ENCODE data around the gene CFAP221. TPM values are rescaled to one million over a fixed set of nuclear protein-coding genes. Genes with fewer than 3 reads are reported as not detected.

Gene CFAP221
- total RNA-seq, 2 experiments from 2014 or later: not detected

- Mint-ChIP-seq H3K36me3 (ENCODE audit: low read depth) (peaks cover 66% of the 10 kb centered on the region), H3K4me1 (ENCODE audit: low read depth) (peaks cover 46% of the 10 kb centered on the region), H3K4me3 (no peak overlapping the region), H3K27me3 (no peaks in the 10 kb centered on the region), H3K9me3 (no peaks in the 10 kb centered on the region), H3K27ac (no peak overlapping the region)
- Histone ChIP-seq H3K4me1 (ENCODE audit: insufficient read depth, low read length) (peaks cover 27% of the 10 kb centered on the region), H3K27ac (ENCODE audit: low read depth in 1 of 2, low read length in 2 of 2) (no peak overlapping the region), H3K4me3 (ENCODE audit: low read length) (no peak overlapping the region), H3K27me3 (ENCODE audit: control insufficient read depth in 1 of 2, insufficient read depth in 2 of 2, low read length in 2 of 2) (no peaks in the 10 kb centered on the region), H3K9me3 (ENCODE audit: control insufficient read depth in 1 of 2, insufficient read depth in 1 of 2, low read length in 2 of 2) (no peaks in the 10 kb centered on the region), H3K36me3 (ENCODE audit: insufficient read depth, low read length) (peaks cover 24% of the 10 kb centered on the region)
- ChIA-PET CTCF (no interaction called here), POLR2A (interaction anchor here (2.2 kb wide), 1 partner anchor 13 kb away, joined by 5 read pairs; no protein-coding TSS in a partner anchor)
- intact Hi-C loops (cut with DNase I, micrococcal nuclease): loop anchor here in 1 of 2 experiments (5.0 kb wide), 2 partner anchors 540 to 570 kb away; partner anchors contain the start of genes RALB and TMEM185B
- ATAC-seq (ENCODE audit: poor library complexity) (no peak), DNase-seq (no peak)
- no peak for TF ChIP-seq CTCF (IDR thresholded peaks at IDR 0.05)
Measured at GRCh38 chr2:119681868-119682220, 137.6 kb downstream of the CFAP221 start.

GRCh38 chr2:119682578-119682977 is 138.3 kb downstream of the CFAP221 start:
- no peak for ATAC-seq (ENCODE audit: poor library complexity)
- no peaks in the 10 kb centered on the region for H3K9me3 ChIP-seq (ENCODE audit: control insufficient read depth in 1 of 2, insufficient read depth in 1 of 2, low read length in 2 of 2)
- Mint-ChIP-seq H3K27ac (no peak overlapping the region), H3K4me1 (ENCODE audit: low read depth) (peaks cover 45% of the 10 kb centered on the region), H3K4me3 (no peak overlapping the region), H3K36me3 (ENCODE audit: low read depth) (peaks cover 73% of the 10 kb centered on the region), H3K9me3 (no peaks in the 10 kb centered on the region), H3K27me3 (no peaks in the 10 kb centered on the region)
- no peak overlapping the region for H3K27ac ChIP-seq (ENCODE audit: low read depth in 1 of 2, low read length in 2 of 2)
- TF ChIP-seq CTCF (IDR thresholded peaks at IDR 0.05): no peak
- H3K36me3 ChIP-seq (ENCODE audit: insufficient read depth, low read length): peaks cover 28% of the 10 kb centered on the region
- peaks cover 27% of the 10 kb centered on the region for H3K4me1 ChIP-seq (ENCODE audit: insufficient read depth, low read length)
- no peak overlapping the region for H3K4me3 ChIP-seq (ENCODE audit: low read length)
- ChIA-PET POLR2A (interaction anchor here (2.2 kb wide), 1 partner anchor 12 kb away, joined by 5 read pairs; no protein-coding TSS in a partner anchor), CTCF (no interaction called here)
- H3K27me3 ChIP-seq (ENCODE audit: control insufficient read depth in 1 of 2, insufficient read depth in 2 of 2, low read length in 2 of 2): no peaks in the 10 kb centered on the region
- intact Hi-C loops (cut with DNase I, micrococcal nuclease): loop anchor here in 1 of 2 experiments (5.0 kb wide), 2 partner anchors 540 to 570 kb away; partner anchors contain the start of genes RALB and TMEM185B
- DNase-seq: no peak

- ATAC-seq (ENCODE audit: poor library complexity) (no peak), DNase-seq (no peak)
- intact Hi-C loops (cut with DNase I, micrococcal nuclease): loop anchor here in 1 of 2 experiments (5.0 kb wide), 2 partner anchors 539 to 569 kb away; partner anchors contain the start of genes RALB and TMEM185B
- Histone ChIP-seq H3K4me3 (ENCODE audit: low read length) (no peak overlapping the region), H3K9me3 (ENCODE audit: control insufficient read depth in 1 of 2, insufficient read depth in 1 of 2, low read length in 2 of 2) (no peaks in the 10 kb centered on the region), H3K27ac (ENCODE audit: low read depth in 1 of 2, low read length in 2 of 2) (no peak overlapping the region), H3K36me3 (ENCODE audit: insufficient read depth, low read length) (peaks cover 31% of the 10 kb centered on the region), H3K27me3 (ENCODE audit: control insufficient read depth in 1 of 2, insufficient read depth in 2 of 2, low read length in 2 of 2) (no peaks in the 10 kb centered on the region), H3K4me1 (ENCODE audit: insufficient read depth, low read length) (peaks cover 23% of the 10 kb centered on the region)
- H3K9me3 Mint-ChIP-seq: no peaks in the 10 kb centered on the region
- peaks cover 39% of the 10 kb centered on the region for H3K4me1 Mint-ChIP-seq (ENCODE audit: low read depth)
- H3K4me3 Mint-ChIP-seq: no peak overlapping the region
- TF ChIP-seq CTCF (IDR thresholded peaks at IDR 0.05): no peak
- no peak overlapping the region for H3K27ac Mint-ChIP-seq
- H3K36me3 Mint-ChIP-seq (ENCODE audit: low read depth): peaks cover 75% of the 10 kb centered on the region
- CTCF ChIA-PET: no interaction called here
- POLR2A ChIA-PET: interaction anchor here (0.6 to 2.2 kb wide), 2 partner anchors 11 to 492 kb away, joined by 3 to 5 read pairs; no protein-coding TSS in a partner anchor
- no peaks in the 10 kb centered on the region for H3K27me3 Mint-ChIP-seq
Measured at GRCh38 chr2:119683074-119683712, 138.9 kb downstream of the CFAP221 start.

All from CD4-positive, alpha-beta T cell (primary cell).